Muscle of back (tissue), 11 donors: Measurements from ENCODE around the gene HMX3. TPM values are rescaled to one million over a fixed set of nuclear protein-coding genes. Genes with fewer than 3 reads are reported as not detected.
"Not testable (repeated sequence)": the region's sequence is repeated elsewhere in the genome, so short reads cannot be mapped to it uniquely, and the experiment has no call there.

ENCODE experiments used
- DNase-seq, 3 donors: peaks; one replicate each; pipeline versions ENCODE4 v3.0.0 to v3.0.0-alpha.2; 2013
- polyA plus RNA-seq, 10 donors: library from polyadenylated mRNA; unstranded; fragments of 120-200 nt; gene quantifications; one replicate each; pipeline ENCODE4 v1.2.1, GENCODE V29; 2013; ENCODE audit not compliant: insufficient read length in 10 of 10

The HMX3 gene
- polyA plus RNA-seq, 10 donors: not detected

DNA sequence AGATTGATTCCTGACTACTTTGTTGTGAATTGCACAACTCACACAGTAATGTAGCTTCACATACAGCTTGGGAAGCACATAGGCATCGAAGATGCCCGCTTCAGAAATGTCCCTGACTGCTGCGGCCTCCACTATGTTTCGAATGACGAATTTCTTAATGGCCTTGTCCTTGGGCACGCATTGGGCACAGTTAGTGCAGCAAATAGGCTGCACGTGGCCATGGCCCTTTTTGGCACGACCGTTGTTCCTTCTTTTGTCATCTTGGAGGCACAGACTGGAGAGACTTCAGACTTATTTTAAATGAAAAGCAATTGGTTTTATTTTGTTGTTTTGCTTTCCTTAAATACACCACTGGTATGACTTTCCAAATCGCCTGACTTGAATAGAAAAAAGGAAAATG is 35.8 kb downstream of the HMX3 start:
- DNase-seq: not testable (repeated sequence)

DNA sequence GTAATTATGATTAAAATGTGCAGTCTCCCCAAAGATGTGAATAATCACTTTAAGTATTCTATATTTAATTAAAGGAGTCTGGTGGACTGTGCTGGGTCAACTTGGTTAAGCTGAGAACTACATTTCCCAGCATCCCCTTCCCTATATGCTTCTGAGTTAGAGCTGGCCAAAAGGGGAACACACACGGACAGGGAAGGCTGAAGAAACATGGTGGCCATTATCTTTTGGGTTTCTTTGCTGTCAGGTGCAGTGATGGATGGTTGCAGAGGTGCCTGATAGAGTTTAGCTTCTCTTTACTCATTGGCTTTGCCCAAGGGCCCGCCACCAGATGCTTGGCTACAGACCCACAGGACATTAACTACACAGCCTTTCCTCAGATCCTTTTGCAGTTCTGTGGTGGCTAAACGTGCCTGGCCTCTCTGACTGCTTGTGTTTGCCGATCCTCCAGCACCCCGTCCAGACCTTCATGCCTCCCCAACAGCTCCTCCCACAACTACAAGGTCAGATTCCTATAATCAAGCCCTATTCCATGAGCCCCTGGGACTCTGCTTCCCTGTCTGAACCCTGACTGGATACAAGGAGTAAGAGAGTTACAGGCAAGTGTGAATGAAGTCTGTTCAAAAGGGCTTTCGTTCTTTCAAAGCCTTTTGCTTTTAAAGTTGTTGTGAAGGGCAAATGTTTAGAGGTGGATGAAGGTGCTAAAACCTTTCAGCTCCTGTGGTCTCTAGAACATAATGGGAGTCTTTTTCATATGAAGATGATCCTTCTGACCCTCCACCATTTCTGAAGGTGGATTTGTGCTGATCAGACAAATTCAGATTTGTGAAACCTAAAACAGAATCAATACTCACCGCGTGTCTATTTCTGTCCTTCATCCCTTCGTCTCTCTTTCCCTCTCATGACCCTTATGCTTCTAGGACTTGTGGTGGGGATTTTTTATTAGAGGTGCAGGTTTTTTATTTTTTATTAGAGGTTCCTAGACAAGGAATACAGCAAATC is 39.9 kb downstream of the HMX3 start:
- DNase-seq: no peak

DNA sequence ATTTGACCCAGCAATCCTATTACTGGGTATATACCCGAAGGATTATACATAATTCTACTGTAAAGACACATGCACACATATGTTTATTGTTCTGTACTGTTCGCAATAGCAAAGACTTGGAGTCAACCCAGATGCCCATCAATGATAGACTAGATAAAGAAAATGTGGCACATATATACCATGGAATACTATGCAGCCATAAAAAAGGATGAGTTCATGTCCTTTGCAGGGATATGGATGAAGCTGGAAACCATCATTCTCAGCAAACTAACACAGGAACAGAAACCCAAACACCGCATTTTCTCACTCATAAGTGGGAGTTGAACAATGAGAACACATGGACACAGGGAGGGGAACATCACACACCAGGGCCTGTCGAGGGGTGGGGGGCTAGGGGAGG is 42.6 kb downstream of the HMX3 start:
- not testable (repeated sequence) for DNase-seq

DNA sequence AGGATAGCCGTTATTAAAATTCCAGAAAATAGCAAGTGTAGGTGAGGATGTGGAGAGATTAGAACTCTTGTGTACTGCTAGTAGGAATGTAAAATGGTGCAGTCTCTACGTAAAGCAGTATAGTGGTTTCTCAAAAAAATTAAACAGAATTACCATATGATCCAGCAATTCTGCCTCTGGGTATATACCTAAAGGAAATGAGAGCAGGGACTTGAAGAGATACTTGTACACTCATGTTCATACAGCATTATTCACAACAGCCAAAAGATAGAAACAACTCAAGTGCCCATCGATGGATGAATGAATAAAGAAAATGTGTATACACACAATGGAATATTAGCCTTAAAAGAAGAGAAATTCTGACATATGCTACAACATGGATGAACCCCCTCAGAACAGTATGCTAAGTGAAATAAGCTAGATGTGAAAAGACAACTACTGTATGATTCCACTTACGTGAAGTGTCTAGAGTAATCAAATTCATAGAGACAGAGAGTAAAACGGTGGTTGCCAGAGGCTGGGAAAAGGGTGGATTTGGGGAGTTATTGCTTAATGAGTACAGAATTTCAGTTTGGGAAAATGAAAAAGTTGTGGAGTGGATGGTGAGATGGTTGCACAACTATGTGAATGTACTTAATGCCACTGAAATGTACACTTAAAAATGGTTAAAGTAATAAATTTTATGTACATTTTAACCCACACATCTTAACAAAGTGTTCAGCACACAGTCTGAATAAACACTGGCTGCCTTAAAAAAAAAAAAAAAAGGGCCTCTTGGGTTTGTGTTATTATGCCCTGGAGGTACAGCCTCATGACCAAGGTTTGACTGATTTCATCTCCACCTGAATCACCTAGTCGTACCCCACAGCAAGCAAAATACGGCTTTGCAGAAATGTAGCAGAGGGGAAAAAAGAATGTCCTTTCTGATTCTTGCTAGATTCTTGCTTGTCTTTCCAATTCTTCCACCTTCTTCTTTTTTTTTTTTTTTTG is 44.6 kb downstream of the HMX3 start:
- no peak for DNase-seq

DNA sequence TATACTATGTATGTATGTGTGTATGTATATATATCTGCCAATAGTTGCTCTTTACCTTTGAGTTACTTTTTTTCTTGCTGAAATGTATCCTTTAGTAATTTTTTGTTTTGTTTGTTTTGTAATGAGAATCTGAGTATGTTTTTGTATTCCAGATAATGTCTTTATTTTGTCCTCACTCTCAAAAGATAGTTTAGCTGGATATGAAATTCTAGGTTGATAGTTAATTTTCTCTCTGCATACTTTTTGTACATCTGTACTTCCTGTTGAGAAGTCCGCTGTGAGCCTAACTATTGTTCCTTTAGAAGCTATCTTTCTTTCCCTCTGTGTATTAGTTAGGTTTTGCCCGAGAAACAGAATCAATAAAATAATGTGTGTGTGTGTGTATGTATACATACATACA is 48.0 kb downstream of the HMX3 start:
- DNase-seq: no peak

DNA sequence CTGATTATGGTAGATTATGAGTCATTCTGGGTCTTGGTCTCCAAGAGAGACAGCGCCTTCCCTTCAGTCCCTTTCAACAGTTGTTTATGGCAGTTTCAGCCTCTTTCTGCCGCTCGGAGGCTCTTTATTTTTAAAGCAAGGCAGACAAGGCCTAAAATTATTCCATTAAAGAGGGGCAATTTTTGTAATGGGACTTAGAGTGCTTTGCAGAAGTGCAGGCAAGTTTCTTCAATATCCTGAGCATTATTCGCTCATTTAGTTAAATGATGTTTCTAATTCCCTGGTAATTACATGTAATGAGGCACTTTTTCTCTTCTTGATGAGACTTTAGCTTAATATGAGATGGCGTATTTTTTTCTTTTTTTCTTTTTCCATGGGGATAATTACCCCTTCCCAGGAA is 52.0 kb downstream of the HMX3 start:
- no peak for DNase-seq

Other genes starting within 250 kb of the HMX3 start
- gene FAM24A, start 225.4 kb upstream of the HMX3 start, polyA plus RNA-seq: not detected
- gene C10orf88, start 181.7 kb upstream of the HMX3 start, polyA plus RNA-seq: 10 to 100 TPM in 8 of 10 donors, 1 to 10 TPM in 2; 9.0 to 16.4 (median 13.3) TPM
- gene PSTK, start 155.6 kb upstream of the HMX3 start, polyA plus RNA-seq: 1 to 10 TPM; 3.4 to 7.2 (median 4.5) TPM
- 10 to 100 TPM; 11.4 to 20.5 (median 16.0) TPM for gene IKZF5, start 127.2 kb upstream of the HMX3 start, polyA plus RNA-seq
- gene ACADSB, start 127.0 kb upstream of the HMX3 start, polyA plus RNA-seq: 10 to 100 TPM in 6 of 10 donors, 1 to 10 TPM in 4; 8.2 to 15.7 (median 11.0) TPM
- not detected for gene HMX2, start 12.2 kb downstream of the HMX3 start, polyA plus RNA-seq
- 10 to 100 TPM; 47.3 to 78.5 (median 61.4) TPM for gene BUB3, start 18.4 kb downstream of the HMX3 start, polyA plus RNA-seq